PC-3 (cell line): Measurements from ENCODE around the gene ZSCAN2. TPM values are rescaled to one million over a fixed set of nuclear protein-coding genes. Genes with fewer than 3 reads are reported as not detected.
"Not testable (repeated sequence)": the region's sequence is repeated elsewhere in the genome, so short reads cannot be mapped to it uniquely, and the experiment has no call there.

Source experiments
- ATAC-seq: fragments of 200-7000 bp; cut with Tn5 transposase; 2 replicates; pipeline ENCODE4 v1.9.1; 2020; ENCODE audit warnings: mild to moderate bottlenecking, moderate library complexity
- BruUV-seq: library from RNA; stranded (reverse); fragments of 400-500 nt; replicated peaks from 2 replicates; lab custom pipeline; 2021; lab: Mats Ljungman, UMichigan
- CTCF ChIA-PET: fragments of 300-600 bp; sonication (Branson Sonifier 250); formaldehyde crosslinking; loops from one replicate; lab custom pipeline; 2022; ENCODE audit warnings: antibody characterized with exemption; lab: Charles Lee
- POLR2A ChIA-PET: fragments of 300-600 bp; sonication (Branson Sonifier 250); formaldehyde crosslinking; loops from one replicate; lab custom pipeline; 2022; ENCODE audit warnings: antibody characterized with exemption; ENCODE audit not compliant: unreplicated experiment; lab: Charles Lee
- DNase-seq: peaks from one replicate; pipeline ENCODE4 v3.0.0-alpha.2; 2015
- H2AFZ ChIP-seq: fragments of 300-600 bp; sonication (generic); 2 replicates; pipeline ENCODE4 v1.6.0; 2016; ENCODE audit warnings: antibody characterized with exemption, low read length
- H3F3A ChIP-seq: fragments of 300-600 bp; sonication (generic); one replicate; pipeline ENCODE4 v1.6.0; 2017; ENCODE audit warnings: antibody characterized with exemption, low read length, control low read depth, mild to moderate bottlenecking; ENCODE audit not compliant: unreplicated experiment
- H3K27ac ChIP-seq: fragments of 300-600 bp; sonication (generic); 2 replicates; pipeline ENCODE4 v1.5.1; 2016; ENCODE audit warnings: mild to moderate bottlenecking, low read length
- H3K27me3 ChIP-seq: fragments of 300-600 bp; sonication (generic); 2 replicates; pipeline ENCODE4 v1.6.1; 2016; ENCODE audit warnings: low read length, mixed read lengths
- H3K36me3 ChIP-seq: fragments of 300-600 bp; sonication (generic); 2 replicates; pipeline ENCODE4 v1.6.1; 2016; ENCODE audit warnings: low read depth, mixed run types, low read length, mixed read lengths
- H3K4me1 ChIP-seq: fragments of 300-600 bp; sonication (generic); 2 replicates; pipeline ENCODE4 v1.5.1; 2016; ENCODE audit warnings: low read length; ENCODE audit not compliant: insufficient read depth
- H3K4me2 ChIP-seq: fragments of 300-600 bp; sonication (generic); 2 replicates; pipeline ENCODE4 v1.6.0; 2016; ENCODE audit warnings: low read length
- H3K4me3 ChIP-seq: fragments of 300-600 bp; sonication (generic); 2 replicates; pipeline ENCODE4 v1.5.1; 2016; ENCODE audit warnings: mild to moderate bottlenecking, low read length, mixed read lengths
- H3K79me2 ChIP-seq: fragments of 300-600 bp; sonication (generic); 2 replicates; pipeline ENCODE4 v1.6.1; 2017; ENCODE audit warnings: low read length, mixed read lengths
- H3K9ac ChIP-seq: fragments of 300-600 bp; sonication (generic); 2 replicates; pipeline ENCODE4 v1.6.0; 2016; ENCODE audit warnings: mild to moderate bottlenecking, low read length
- H3K9me2 ChIP-seq: fragments of 300-600 bp; sonication (generic); replicated peaks from 2 replicates; pipeline ENCODE4 v1.6.1; 2016; ENCODE audit warnings: mixed run types, low read length, mixed read lengths
- H3K9me3 ChIP-seq: fragments of 300-600 bp; sonication (generic); 2 replicates; pipeline ENCODE4 v1.6.1; 2016; ENCODE audit warnings: low read length, mixed read lengths
- H4K20me1 ChIP-seq: fragments of 300-600 bp; sonication (generic); 2 replicates; pipeline ENCODE4 v1.6.1; 2016; ENCODE audit warnings: low read length, mixed read lengths
- EZH2 ChIP-seq: fragments of 300-600 bp; sonication (generic); IDR thresholded peaks from one replicate; pipeline ENCODE4 v1.6.1; 2017; ENCODE audit warnings: antibody characterized with exemption, mild to moderate bottlenecking, low read length; ENCODE audit not compliant: unreplicated experiment
- EZH2phosphoT487 ChIP-seq: fragments of 300-600 bp; sonication (generic); IDR thresholded peaks from 2 replicates; pipeline ENCODE4 v1.6.1; 2018; ENCODE audit warnings: mild to moderate bottlenecking, antibody characterized with exemption, low read length, borderline replicate concordance
- intact Hi-C: fragments of 100-400 bp; cut with micrococcal nuclease; formaldehyde crosslinking; loops from 2 replicates; pipeline ENCODE4 v1.9.0; 2023
- total RNA-seq: library from RNA; depleted of rRNA; stranded (reverse); fragments of >200 nt; gene quantifications from 2 replicates; pipeline ENCODE4 v1.2.3, GENCODE V29; 2014
- TF ChIP-seq, protein P1 (sequence below): fragments of 300-600 bp; sonication (generic); conservative IDR thresholded peaks from 2 replicates; pipeline ENCODE4 v1.5.1; 2017; ENCODE audit warnings: antibody characterized with exemption, low read depth, mild to moderate bottlenecking, low read length

Gene ZSCAN2
- total RNA-seq, 1 experiment from 2014 or later: 15.0 TPM

DNA sequence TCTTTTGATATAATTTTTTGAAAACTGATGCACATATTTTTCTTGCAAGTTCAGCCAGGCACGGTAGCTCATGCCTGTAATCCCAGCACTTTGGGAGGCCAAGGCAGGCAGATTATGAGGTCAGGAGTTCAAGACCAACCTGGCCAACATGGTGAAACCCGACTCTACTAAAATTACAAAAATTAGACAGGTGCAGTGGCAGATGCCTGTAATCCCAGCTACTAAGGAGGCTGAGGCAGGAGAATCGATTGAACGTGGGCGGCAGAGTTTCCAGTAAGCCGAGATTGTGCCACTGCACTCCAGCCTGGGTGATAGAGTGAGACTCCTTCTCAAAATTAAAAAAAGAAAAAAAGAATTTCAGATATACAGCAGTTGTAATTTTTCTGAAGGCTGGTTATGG is 32.8 kb upstream of the ZSCAN2 start:
- POLR2A ChIA-PET, H3K9me2 ChIP-seq, H3K79me2 ChIP-seq, intact Hi-C loops, ATAC-seq, CTCF ChIA-PET, H3K27me3 ChIP-seq, H3K4me2 ChIP-seq, H3K27ac ChIP-seq, H3K9me3 ChIP-seq, H2AFZ ChIP-seq, DNase-seq, H3F3A ChIP-seq, H3K4me1 ChIP-seq, H3K9ac ChIP-seq, H3K36me3 ChIP-seq, H4K20me1 ChIP-seq, H3K4me3 ChIP-seq, BruUV-seq: not testable (repeated sequence)

DNA sequence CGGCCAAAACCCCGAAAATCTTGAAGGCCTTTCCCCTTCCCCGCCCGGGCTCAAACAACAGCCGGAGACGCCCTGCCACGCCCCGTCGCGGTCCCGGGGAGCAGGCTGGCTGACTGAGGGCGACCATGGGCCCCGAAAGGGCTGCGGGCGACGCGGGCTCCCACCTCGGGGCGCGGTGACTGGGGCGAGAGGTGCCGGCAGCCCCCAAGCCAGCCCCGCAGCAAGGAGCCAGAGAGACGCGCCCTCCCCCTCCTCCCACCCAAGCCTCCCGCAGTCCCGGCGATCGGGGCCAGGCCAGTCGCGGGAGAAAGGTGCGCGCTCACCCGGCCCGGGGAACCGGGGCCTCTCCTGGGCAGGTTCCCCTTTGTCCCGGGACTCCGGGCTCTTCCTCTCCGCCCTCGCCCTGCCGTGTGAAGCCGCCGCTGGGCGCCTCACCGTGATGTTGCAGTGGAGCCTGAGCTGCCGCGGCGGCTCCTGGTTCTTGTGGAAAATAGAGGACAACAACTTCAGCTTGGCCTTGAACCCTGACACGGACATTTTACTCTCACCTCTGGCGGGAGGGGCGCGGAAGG is 30.6 kb upstream of the ZSCAN2 start:
- Histone ChIP-seq H3K36me3 (no peaks in the 10 kb centered on the region), H3K4me3 (peak overlapping the region; percentile 92), H3K4me2 (peak overlapping the region; percentile 91), H3K9me2 (no peaks in the 10 kb centered on the region), H2AFZ (peak overlapping the region; percentile 99), H3K9me3 (no peaks in the 10 kb centered on the region), H3K27me3 (no peaks in the 10 kb centered on the region), H4K20me1 (no peaks in the 10 kb centered on the region), H3K4me1 (no peaks in the 10 kb centered on the region), H3K79me2 (no peaks in the 10 kb centered on the region), H3F3A (peaks cover 4% of the 10 kb centered on the region), H3K27ac (peak overlapping the region; percentile 37), H3K9ac (peak overlapping the region; percentile 81)
- BruUV-seq: TSS peak; percentile 51
- ATAC-seq (peak; percentile 73), DNase-seq (peak; percentile 36)
- ChIA-PET CTCF (interaction anchor here (0.6 to 0.9 kb wide), 3 partner anchors 9 to 99 kb away, joined by 3 to 5 read pairs (median 5); no protein-coding TSS in a partner anchor), POLR2A (no interaction called here)
- intact Hi-C loops: no loop called here
- TF ChIP-seq EZH2 (no peak), EZH2phosphoT487 (no peak)
- TF ChIP-seq, protein P1, sequence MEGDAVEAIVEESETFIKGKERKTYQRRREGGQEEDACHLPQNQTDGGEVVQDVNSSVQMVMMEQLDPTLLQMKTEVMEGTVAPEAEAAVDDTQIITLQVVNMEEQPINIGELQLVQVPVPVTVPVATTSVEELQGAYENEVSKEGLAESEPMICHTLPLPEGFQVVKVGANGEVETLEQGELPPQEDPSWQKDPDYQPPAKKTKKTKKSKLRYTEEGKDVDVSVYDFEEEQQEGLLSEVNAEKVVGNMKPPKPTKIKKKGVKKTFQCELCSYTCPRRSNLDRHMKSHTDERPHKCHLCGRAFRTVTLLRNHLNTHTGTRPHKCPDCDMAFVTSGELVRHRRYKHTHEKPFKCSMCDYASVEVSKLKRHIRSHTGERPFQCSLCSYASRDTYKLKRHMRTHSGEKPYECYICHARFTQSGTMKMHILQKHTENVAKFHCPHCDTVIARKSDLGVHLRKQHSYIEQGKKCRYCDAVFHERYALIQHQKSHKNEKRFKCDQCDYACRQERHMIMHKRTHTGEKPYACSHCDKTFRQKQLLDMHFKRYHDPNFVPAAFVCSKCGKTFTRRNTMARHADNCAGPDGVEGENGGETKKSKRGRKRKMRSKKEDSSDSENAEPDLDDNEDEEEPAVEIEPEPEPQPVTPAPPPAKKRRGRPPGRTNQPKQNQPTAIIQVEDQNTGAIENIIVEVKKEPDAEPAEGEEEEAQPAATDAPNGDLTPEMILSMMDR: no peak

DNA sequence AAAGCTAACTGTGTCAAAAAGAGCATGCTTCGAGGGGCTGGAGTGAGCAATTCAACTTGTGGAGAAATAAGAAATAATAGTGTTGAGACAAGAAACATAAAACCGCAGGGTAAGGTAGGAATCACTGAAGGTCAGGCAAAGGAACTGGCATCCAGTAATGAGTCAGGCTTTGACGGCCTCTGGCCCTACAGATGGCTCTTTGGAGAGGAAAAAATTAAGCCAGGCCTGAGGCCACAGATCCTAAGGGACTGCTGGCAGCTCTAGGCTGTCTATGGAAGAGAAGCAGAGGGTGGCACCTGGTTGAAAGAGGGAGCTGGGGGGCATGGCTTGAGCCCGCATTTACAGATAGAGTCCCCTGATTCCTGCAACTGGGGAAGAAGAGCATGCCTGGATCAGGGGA is 28.6 kb upstream of the ZSCAN2 start:
- H3K9me3 ChIP-seq: no peaks in the 10 kb centered on the region
- no peaks in the 10 kb centered on the region for H4K20me1 ChIP-seq
- no peak overlapping the region for H3K4me3 ChIP-seq
- ATAC-seq: no peak
- H3F3A ChIP-seq: peaks cover 4% of the 10 kb centered on the region
- no TSS peak for BruUV-seq
- no peak overlapping the region for H3K27ac ChIP-seq
- no peak for DNase-seq
- TF ChIP-seq EZH2: no peak
- CTCF ChIA-PET: no interaction called here
- no peak overlapping the region for H2AFZ ChIP-seq
- no peak overlapping the region for H3K9ac ChIP-seq
- H3K79me2 ChIP-seq: no peaks in the 10 kb centered on the region
- H3K4me1 ChIP-seq: no peaks in the 10 kb centered on the region
- POLR2A ChIA-PET: no interaction called here
- H3K36me3 ChIP-seq: no peaks in the 10 kb centered on the region
- no peak overlapping the region for H3K4me2 ChIP-seq
- H3K9me2 ChIP-seq: no peaks in the 10 kb centered on the region
- H3K27me3 ChIP-seq: no peaks in the 10 kb centered on the region
- intact Hi-C loops: no loop called here

DNA sequence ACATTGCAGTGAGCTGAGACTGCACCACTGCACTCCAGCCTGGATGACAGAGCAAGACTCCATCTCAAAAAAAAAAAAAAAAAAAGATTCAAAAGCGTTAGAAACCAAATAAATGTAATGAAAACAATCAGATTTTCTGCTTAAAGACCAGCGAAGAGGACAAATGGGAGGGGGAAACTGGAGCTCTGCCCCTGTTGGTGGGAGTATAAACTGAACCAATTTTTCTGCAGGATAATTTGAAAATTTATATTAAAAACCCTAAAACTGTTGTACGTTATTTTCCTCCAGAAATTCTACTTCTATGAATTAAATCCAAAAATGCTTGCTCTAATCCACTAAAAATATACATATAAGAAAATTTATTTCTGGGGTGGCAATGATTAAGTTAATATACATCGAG is 25.3 kb upstream of the ZSCAN2 start:
- H2AFZ ChIP-seq: no peak overlapping the region
- H3K4me3 ChIP-seq: no peak overlapping the region
- no peaks in the 10 kb centered on the region for H3K79me2 ChIP-seq
- ChIA-PET POLR2A (no interaction called here), CTCF (no interaction called here)
- no peaks in the 10 kb centered on the region for H3K36me3 ChIP-seq
- intact Hi-C loops: no loop called here
- no peak overlapping the region for H3K27ac ChIP-seq
- peaks cover 4% of the 10 kb centered on the region for H3F3A ChIP-seq
- no peaks in the 10 kb centered on the region for H3K27me3 ChIP-seq
- no peaks in the 10 kb centered on the region for H3K9me2 ChIP-seq
- H3K9ac ChIP-seq: no peak overlapping the region
- no TSS peak for BruUV-seq
- TF ChIP-seq EZH2phosphoT487: no peak
- TF ChIP-seq EZH2: no peak
- TF ChIP-seq, protein P1: no peak
- H3K9me3 ChIP-seq: no peaks in the 10 kb centered on the region
- H3K4me1 ChIP-seq: peaks cover 13% of the 10 kb centered on the region
- H4K20me1 ChIP-seq: no peaks in the 10 kb centered on the region
- H3K4me2 ChIP-seq: no peak overlapping the region
- no peak for ATAC-seq
- DNase-seq: no peak

DNA sequence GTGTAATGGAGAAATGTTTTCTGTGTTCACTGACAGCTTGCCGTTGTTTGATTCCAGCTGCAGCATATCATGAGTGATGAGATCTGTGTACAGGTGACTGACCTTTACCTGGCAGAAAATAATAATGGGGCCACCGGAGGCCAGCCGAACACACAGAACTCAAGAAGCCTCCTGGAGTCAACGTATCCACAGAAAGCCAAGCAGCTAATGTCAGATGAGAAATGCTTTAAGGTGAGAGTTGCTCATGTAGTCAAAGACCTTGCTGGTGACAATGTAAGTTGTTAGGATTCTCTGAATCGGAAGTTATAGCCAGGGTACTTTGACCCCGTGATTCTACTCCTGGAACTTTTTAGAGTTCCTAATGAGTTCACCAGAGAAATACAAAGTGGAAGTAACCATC is 22.9 kb upstream of the ZSCAN2 start:
- H3K9me2 ChIP-seq, DNase-seq, H2AFZ ChIP-seq, BruUV-seq, ATAC-seq, H3K36me3 ChIP-seq, POLR2A ChIA-PET, H3K4me3 ChIP-seq, H3K9me3 ChIP-seq, H4K20me1 ChIP-seq, H3K27me3 ChIP-seq, CTCF ChIA-PET, H3F3A ChIP-seq, intact Hi-C loops, H3K79me2 ChIP-seq, H3K27ac ChIP-seq, H3K4me2 ChIP-seq, H3K9ac ChIP-seq: not testable (repeated sequence)
- peaks cover 13% of the 10 kb centered on the region for H3K4me1 ChIP-seq
